HG03066 (cell line): ENCODE data around the gene GPR12.
"Not testable (repeated sequence)": the region's sequence is repeated elsewhere in the genome, so short reads cannot be mapped to it uniquely, and the experiment has no call there.

Source experiments
- ATAC-seq: cut with Tn5 transposase; IDR thresholded peaks from one replicate; pipeline ENCODE4 v1.9.1; 2021; ENCODE audit warnings: low read depth; ENCODE audit not compliant: unreplicated experiment

The GPR12 gene

GRCh38 chr13:26749285-26749684, 11.3 kb downstream of the GPR12 start:
- no peak for ATAC-seq

- no peak for ATAC-seq
Measured at GRCh38 chr13:26747706-26748105, 12.9 kb downstream of the GPR12 start.

- ATAC-seq, result no peak
Measured at GRCh38 chr13:26743971-26744370, 16.6 kb downstream of the GPR12 start.

GRCh38 chr13:26742691-26743358, 17.8 kb downstream of the GPR12 start:
- no peak for ATAC-seq

- ATAC-seq, result no peak
Measured at GRCh38 chr13:26735677-26736076, 24.9 kb downstream of the GPR12 start.

DNA sequence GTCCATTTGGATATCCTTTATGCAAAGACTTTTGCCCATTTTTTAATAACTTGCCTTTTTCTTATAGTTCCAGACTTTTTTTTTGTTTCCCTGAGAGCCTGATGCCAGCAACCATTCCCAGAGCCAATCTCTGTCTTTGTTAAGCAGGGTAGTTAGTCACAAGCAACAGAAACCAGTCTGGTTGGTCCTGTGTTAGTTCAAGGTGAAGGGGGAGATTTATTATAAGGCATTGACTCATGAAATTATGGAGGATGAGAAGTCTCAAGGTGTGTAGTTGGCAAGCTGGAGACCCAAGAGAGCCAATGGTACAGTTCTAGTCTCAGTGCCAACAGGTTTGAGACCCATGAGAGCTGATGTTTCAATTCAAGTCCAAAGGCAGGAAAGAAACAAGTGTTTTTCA, 33.0 kb downstream of the GPR12 start:
- ATAC-seq, result no peak

DNA sequence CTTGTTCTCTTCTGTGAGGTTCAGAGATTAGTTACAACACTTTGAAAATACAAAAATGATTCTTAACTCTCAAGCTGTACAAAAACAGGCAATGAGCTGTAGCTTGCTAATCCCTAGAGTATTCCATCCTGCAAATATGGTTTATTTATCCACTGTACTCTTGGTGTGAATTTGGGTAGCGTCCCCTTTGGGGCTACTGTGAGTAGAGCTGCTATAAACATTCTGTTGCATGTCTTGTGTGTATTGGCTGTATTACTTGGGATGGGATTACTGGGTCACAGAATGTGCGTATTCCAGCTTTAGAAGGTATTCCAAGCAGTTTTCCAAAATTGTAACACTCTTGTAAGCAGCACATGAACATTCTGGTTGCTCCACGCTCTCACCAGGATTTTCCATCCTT, 33.5 kb downstream of the GPR12 start:
- ATAC-seq, result no peak

DNA sequence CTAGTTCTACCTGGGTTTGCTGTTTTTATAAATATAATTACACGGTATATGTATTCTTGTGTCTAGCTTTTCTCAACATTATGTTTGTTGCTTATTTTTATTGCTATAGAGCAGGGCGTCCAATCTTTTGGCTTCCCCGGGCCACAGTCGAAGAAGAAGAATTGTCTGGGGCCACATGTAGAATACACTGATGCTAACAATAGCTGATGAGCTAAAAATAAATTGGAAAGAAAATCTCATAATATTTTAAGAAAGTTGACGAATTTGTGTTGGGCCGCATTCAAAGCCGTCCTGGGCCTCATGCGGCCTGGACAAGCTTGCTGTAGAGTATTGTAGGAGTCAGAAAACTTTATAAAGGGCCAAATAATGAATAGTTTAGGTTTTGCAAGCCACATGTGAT, 33.9 kb downstream of the GPR12 start:
- no peak for ATAC-seq

DNA sequence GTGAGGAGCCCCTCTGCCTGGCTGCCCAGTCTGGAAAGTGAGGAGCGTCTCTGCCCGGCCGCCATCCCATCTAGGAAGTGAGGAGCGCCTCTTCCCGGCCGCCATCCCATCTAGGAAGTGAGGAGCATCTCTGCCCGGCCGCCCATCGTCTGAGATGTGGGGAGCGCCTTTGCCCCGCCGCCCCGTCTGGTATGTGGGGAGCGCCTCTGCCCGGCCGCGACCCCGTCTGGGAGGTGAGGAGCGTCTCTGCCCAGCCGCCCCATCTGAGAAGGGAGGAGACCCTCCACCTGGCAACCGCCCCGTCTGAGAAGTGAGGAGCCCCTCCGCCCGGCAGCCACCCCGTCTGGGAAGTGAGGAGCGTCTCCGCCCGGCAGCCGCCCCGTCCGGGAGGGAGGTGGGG, 37.0 kb downstream of the GPR12 start:
- ATAC-seq, result not testable (repeated sequence)

GRCh38 chr13:26722321-26722720, 38.3 kb downstream of the GPR12 start:
- no peak for ATAC-seq

- ATAC-seq, result no peak
Measured at GRCh38 chr13:26721251-26722121, 39.1 kb downstream of the GPR12 start.

DNA sequence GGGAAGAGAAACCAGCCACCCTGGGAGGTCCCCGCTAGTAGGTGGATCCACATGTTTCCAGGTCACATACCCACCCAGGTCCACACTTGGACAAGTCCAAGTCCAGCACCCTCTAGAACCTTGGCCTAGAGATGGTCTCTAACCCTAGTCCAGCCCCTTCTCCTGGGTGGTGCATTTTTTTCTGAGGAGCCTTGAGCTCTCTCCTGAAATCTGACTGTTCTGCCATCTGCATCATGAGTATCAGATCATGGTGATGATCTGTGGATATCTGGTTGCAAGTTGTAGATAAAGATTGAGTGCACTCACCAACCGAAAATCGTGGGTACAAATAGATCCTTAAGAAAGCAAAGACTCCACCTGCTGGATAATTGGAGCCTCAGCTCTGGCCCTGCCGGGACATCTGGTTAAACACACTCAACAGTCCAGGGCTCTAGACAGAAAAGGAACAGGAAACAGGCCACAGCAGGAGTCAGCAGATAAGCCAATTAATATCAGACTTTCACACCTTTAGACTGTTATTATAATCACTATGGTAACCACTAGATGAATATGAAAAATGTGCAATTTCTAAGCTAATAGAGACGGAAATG, 41.1 kb downstream of the GPR12 start:
- ATAC-seq, result no peak

- ATAC-seq, result no peak
Measured at GRCh38 chr13:26718872-26719271, 41.7 kb downstream of the GPR12 start.

DNA sequence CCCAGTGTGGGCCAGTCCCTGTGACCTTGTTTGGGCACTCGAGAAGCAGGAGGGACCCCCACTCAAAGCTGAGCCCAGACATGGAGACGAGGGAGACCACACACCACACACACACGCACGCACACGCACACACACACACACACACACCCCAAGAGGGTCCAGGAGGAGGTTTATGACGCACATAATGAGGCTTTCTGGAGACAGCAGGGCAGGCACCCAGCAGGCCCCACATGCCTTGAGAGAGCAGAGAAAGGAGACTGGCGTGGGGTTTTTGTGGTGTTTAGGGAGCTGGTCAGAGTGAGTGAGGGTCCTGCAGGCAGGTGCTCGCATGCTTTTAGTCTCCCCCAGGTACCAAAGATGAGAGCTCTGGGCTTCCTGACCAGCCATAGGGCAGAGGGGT, 42.4 kb downstream of the GPR12 start:
- ATAC-seq, result no peak

DNA sequence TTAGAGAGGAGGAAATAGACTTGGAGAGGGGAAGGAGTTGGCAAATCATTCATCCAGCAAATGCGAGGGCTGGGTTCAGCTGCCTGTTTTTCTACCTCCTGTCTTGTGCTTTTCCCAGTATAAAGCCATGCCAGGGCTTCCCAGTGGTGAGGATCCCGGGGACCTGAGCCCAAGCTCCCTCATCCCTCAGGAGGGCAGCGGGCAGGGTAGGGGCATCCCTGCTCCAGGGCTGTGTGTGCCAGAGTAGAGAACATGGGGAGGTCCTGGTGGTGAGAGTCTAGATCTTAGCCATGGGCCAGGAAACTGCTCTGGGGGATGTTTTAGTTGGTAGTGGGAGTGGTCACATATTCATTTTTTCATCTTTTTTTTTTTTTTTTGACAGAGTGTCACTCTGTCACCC, 43.6 kb downstream of the GPR12 start:
- ATAC-seq, result no peak

GRCh38 chr13:26713341-26713740, 47.2 kb downstream of the GPR12 start:
- ATAC-seq, result no peak

DNA sequence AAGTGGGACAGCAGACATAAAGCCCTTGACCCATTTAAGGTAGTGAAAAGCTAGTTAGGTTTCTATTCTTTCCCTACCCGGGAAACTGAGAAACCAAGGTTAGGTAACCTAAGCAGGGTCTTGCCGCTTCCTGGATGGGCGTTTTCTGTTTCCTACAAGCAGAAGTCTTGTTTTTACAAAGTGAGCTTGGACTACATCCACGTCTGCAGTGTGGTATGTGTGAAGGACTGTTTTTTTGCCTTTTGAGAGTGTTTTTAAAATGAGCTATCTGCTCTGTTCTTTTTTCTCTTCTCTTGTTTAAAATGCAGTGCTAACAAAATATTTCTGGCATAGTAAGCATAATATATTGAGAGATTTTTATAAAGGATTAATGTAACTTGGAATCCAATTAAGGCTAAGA, 49.4 kb downstream of the GPR12 start:
- ATAC-seq, result no peak

- ATAC-seq, result no peak
Measured at GRCh38 chr13:26710166-26710565, 50.4 kb downstream of the GPR12 start.

GRCh38 chr13:26709461-26709860, 51.1 kb downstream of the GPR12 start:
- no peak for ATAC-seq

DNA sequence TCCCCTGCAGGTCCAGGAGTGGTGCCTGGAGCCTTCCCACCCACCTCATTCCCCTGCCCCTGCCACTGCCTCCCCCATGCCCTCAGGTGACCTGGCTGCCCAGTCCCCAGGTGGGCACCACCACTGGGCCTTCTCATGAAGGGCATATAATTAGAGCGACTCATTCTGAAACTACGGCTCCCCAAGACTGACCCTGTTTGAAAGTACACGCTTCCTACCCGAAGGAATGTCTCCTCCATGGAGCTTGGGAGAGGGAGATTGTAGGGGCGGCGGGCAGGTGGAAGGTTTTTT, 52.6 kb downstream of the GPR12 start:
- ATAC-seq, result no peak

GRCh38 chr13:26707122-26708006, 53.2 kb downstream of the GPR12 start:
- ATAC-seq, result no peak
